ENCODE measurements around the gene SYF2. TPM values are rescaled to one million over a fixed set of nuclear protein-coding genes. Genes with fewer than 3 reads are reported as not detected.

SYF2 gene
- total RNA-seq, 1 donor: 39.4 TPM

DNA sequence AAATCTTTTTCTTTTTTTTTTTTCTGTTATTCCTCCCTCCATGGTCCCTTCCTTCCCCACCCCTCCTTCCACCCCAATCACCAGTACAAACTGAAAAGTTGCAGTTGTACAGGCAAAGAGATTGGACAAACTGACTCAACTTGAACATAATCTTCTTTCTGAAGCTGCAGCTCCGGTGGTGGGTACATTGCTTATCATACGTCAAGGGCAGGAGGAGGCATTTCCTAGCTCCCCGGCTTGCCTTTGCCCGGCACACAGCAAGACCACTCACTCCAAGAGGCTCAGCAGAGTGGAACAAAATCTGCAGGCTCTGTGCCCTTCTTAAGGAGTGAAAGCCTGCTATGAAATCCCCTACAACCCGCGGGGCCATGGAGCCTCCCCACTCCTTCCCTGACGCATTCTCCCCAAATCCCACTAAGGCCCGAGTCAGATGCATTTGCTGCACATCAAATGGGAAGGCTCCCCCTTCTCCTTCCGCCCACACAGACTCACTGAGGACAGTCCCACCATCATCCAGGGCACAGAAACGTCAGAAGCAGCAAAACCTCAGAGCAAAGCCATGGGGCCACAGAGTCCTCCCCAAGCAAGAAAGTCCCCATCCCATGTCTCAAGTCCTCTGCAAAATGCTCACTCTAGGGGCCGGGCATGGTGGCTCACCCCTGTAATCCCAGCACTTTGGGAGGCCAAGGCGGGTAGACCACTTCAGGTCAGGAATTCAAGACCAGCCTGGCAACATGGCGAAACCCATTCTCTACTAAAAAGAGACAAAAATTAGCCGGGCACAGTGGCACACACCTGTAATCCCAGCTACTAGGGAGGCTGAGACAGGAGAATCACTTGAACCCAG lies 45.9 kb downstream of the SYF2 start:
- no peak for DNase-seq (ENCODE audit: insufficient read length, low spot score, missing footprints)
- Histone ChIP-seq H3K4me1 (ENCODE audit: insufficient read depth, low read length) (peaks cover 6% of the 10 kb centered on the region), H3K27ac (ENCODE audit: low read depth, low read length) (no peak overlapping the region), H3K9me3 (ENCODE audit: low read depth, low read length) (no peaks in the 10 kb centered on the region), H3K27me3 (ENCODE audit: insufficient read depth, low read length) (peaks cover 11% of the 10 kb centered on the region), H2AFZ (ENCODE audit: low read length) (no peak overlapping the region), H3K4me2 (ENCODE audit: insufficient read depth, low read length) (no peak overlapping the region), H3K79me2 (ENCODE audit: insufficient read depth, low read length) (no peaks in the 10 kb centered on the region), H3K4me3 (ENCODE audit: insufficient read depth, low read length) (no peak overlapping the region), H4K20me1 (ENCODE audit: insufficient read depth, low read length) (no peaks in the 10 kb centered on the region), H3K36me3 (ENCODE audit: insufficient read depth, low read length) (no peaks in the 10 kb centered on the region)
- TF ChIP-seq, protein P1, sequence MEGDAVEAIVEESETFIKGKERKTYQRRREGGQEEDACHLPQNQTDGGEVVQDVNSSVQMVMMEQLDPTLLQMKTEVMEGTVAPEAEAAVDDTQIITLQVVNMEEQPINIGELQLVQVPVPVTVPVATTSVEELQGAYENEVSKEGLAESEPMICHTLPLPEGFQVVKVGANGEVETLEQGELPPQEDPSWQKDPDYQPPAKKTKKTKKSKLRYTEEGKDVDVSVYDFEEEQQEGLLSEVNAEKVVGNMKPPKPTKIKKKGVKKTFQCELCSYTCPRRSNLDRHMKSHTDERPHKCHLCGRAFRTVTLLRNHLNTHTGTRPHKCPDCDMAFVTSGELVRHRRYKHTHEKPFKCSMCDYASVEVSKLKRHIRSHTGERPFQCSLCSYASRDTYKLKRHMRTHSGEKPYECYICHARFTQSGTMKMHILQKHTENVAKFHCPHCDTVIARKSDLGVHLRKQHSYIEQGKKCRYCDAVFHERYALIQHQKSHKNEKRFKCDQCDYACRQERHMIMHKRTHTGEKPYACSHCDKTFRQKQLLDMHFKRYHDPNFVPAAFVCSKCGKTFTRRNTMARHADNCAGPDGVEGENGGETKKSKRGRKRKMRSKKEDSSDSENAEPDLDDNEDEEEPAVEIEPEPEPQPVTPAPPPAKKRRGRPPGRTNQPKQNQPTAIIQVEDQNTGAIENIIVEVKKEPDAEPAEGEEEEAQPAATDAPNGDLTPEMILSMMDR (IDR thresholded peaks at IDR 0.05; ENCODE audit: extremely low read depth, low read depth, low read length): no peak

DNA sequence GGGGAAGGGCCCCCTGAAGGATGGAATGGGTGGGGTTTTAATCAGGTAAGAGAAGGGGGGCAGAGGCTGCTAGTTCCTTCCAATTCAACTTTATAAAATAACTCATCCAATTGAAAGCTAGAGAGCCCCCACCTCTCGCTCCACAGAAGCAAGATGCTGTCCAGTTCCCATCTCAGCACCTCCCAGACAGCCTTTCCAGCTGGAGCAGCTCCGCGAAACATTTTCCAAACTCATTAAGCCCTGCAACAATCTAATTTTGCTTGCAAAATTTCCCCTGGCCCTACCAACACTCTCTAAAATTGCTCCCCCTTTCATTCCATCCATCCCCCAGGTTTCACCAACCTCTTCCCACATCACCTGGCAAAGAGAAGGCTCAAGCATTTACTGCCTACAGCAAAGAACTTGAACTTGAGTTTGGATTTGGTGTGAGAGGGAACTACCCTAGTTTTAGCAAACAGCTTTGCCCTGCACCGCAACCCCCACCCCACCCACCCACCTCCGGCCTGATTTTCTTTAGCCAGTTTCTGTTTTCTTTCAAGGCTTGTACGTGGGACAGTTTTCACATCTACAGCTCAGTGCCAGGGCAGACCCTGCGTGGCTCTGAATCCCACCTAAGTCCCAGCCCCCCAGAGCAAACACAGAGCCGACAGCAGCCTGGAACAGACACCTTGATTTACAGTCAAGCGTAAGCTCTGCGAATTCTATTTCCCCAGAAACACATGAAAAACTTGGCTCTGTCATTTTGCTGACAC lies 46.7 kb downstream of the SYF2 start:
- no peaks in the 10 kb centered on the region for H4K20me1 ChIP-seq (ENCODE audit: insufficient read depth, low read length)

DNA sequence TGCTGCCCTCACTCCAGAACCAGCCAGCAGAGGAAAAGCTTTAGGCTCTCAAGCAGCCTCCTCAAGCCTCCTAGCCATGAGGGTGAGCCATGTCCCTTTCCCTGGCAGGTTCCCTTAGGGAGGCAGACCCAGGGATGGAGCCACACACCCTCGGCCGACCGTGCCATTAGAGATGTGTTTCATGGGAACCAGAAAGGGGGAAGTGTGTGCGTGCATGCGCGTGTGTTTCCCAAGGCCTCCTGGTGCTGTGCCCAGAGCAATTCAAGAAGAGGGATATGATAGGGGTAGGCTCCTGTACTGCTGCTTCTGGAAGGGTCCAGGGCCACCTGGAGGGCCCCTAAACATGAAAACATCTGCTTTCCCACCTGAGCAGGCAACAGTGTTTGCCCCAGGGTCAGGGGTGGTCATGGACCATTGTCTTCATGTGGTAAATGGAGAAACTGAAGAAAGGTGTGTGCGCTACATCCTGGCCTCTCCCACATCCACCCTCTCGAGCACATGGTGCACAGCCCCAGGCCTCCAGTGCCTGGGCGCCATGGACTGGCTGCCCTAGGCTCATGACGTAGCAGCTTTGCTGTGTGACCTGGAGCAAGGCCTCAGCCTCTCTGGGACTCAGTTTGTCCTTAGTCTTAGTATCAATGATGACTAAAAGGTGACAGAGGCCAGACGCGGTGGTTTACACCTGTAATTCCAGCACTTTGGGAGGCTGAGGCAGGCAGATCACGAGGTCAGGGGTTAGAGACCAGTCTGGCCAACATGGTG lies 48.1 kb downstream of the SYF2 start:
- Histone ChIP-seq H4K20me1 (ENCODE audit: insufficient read depth, low read length) (no peaks in the 10 kb centered on the region), H3K79me2 (ENCODE audit: insufficient read depth, low read length) (no peaks in the 10 kb centered on the region), H3K36me3 (ENCODE audit: insufficient read depth, low read length) (no peaks in the 10 kb centered on the region), H3K27ac (ENCODE audit: low read depth, low read length) (no peak overlapping the region), H3K4me2 (ENCODE audit: insufficient read depth, low read length) (no peak overlapping the region), H2AFZ (ENCODE audit: low read length) (no peak overlapping the region), H3K9me3 (ENCODE audit: low read depth, low read length) (no peaks in the 10 kb centered on the region), H3K27me3 (ENCODE audit: insufficient read depth, low read length) (peaks cover 11% of the 10 kb centered on the region), H3K4me1 (ENCODE audit: insufficient read depth, low read length) (peaks cover 6% of the 10 kb centered on the region), H3K4me3 (ENCODE audit: insufficient read depth, low read length) (no peak overlapping the region)
- DNase-seq (ENCODE audit: insufficient read length, low spot score, missing footprints): no peak
- TF ChIP-seq, protein P1 (IDR thresholded peaks at IDR 0.05; ENCODE audit: extremely low read depth, low read depth, low read length): no peak

More for the DNA sequence above, 46.7 kb downstream of the SYF2 start:
- TF ChIP-seq, protein P1 (IDR thresholded peaks at IDR 0.05; ENCODE audit: extremely low read depth, low read depth, low read length): no peak
- Histone ChIP-seq H3K36me3 (ENCODE audit: insufficient read depth, low read length) (no peaks in the 10 kb centered on the region), H3K9me3 (ENCODE audit: low read depth, low read length) (no peaks in the 10 kb centered on the region), H2AFZ (ENCODE audit: low read length) (no peak overlapping the region), H3K79me2 (ENCODE audit: insufficient read depth, low read length) (no peaks in the 10 kb centered on the region), H3K27me3 (ENCODE audit: insufficient read depth, low read length) (peaks cover 11% of the 10 kb centered on the region), H3K4me1 (ENCODE audit: insufficient read depth, low read length) (peaks cover 6% of the 10 kb centered on the region), H3K27ac (ENCODE audit: low read depth, low read length) (no peak overlapping the region), H3K4me3 (ENCODE audit: insufficient read depth, low read length) (no peak overlapping the region), H3K4me2 (ENCODE audit: insufficient read depth, low read length) (no peak overlapping the region)
- no peak for DNase-seq (ENCODE audit: insufficient read length, low spot score, missing footprints)

All from osteoblast (primary cell).